GM12891 (cell line): ENCODE measurements around the gene FBXO44.

Experiments used
- DNase-seq: peaks from one replicate; pipeline ENCODE4 v3.0.0; 2011; ENCODE audit warnings: low spot score; ENCODE audit not compliant: insufficient read length
- FAIRE-seq: peaks from 2 replicates; lab custom pipeline; 2011; peaks lifted over from hg19 to GRCh38; lab: Jason Lieb, UNC
- PAX5 ChIP-seq: IDR thresholded peaks from 2 replicates; pipeline ENCODE4 v1.6.1; 2011; ENCODE audit warnings: low read length, moderate library complexity, mild to moderate bottlenecking; ENCODE audit not compliant: insufficient read depth, severe bottlenecking
- POLR2A ChIP-seq: IDR thresholded peaks from 2 replicates; pipeline ENCODE4 v1.6.1; 2011; ENCODE audit warnings: low read depth, low read length, control low read depth
- POLR2AphosphoS5 ChIP-seq: IDR thresholded peaks from 2 replicates; pipeline ENCODE4 v1.6.1; 2011; ENCODE audit warnings: low read depth, low read length, control low read depth
- POU2F2 ChIP-seq: IDR thresholded peaks from 2 replicates; pipeline ENCODE4 v1.6.1; 2011; ENCODE audit warnings: low read depth, mild to moderate bottlenecking, control low read depth, low read length, moderate library complexity
- SPI1 ChIP-seq: IDR thresholded peaks from 2 replicates; pipeline ENCODE4 v1.6.1; 2011; ENCODE audit warnings: low read depth, low read length, control low read depth
- TAF1 ChIP-seq: IDR thresholded peaks from 2 replicates; pipeline ENCODE4 v1.6.1; 2011; ENCODE audit warnings: low read depth, low read length, control low read depth

The FBXO44 gene

GRCh38 chr1:11647333-11647732 lies 7.3 kb upstream of the FBXO44 start:
- FAIRE-seq, result no peak
- DNase-seq, result no peak
- TF ChIP-seq PAX5 (no peak), POLR2A (no peak), POLR2AphosphoS5 (no peak)

- no peak for FAIRE-seq
- no peak for DNase-seq
- TF ChIP-seq PAX5 (no peak), POLR2AphosphoS5 (no peak)
Observed at GRCh38 chr1:11648039-11648438, 6.6 kb upstream of the FBXO44 start.

GRCh38 chr1:11648732-11649158 lies 5.9 kb upstream of the FBXO44 start:
- TF ChIP-seq SPI1 (no peak), POU2F2 (no peak), TAF1 (no peak), POLR2AphosphoS5 (no peak), POLR2A (no peak), PAX5 (no peak)
- DNase-seq (no peak), FAIRE-seq (no peak)

GRCh38 chr1:11649237-11649623 lies 5.4 kb upstream of the FBXO44 start:
- DNase-seq, result no peak
- TF ChIP-seq POLR2A, result no peak
- TF ChIP-seq PAX5, result no peak
- TF ChIP-seq POU2F2, result no peak
- TF ChIP-seq SPI1, result no peak
- no peak for TF ChIP-seq POLR2AphosphoS5
- TF ChIP-seq TAF1, result no peak
- no peak for FAIRE-seq

- DNase-seq (no peak), FAIRE-seq (no peak)
- no peak for TF ChIP-seq PAX5
- TF ChIP-seq TAF1, result no peak
- TF ChIP-seq POLR2AphosphoS5, result no peak
- no peak for TF ChIP-seq POU2F2
Observed at GRCh38 chr1:11649624-11650330, 4.9 kb upstream of the FBXO44 start.

- FAIRE-seq, result peak; percentile 92
- DNase-seq, result peak; percentile 70
- TF ChIP-seq POLR2A (no peak), POLR2AphosphoS5 (no peak), PAX5 (no peak), SPI1 (no peak), TAF1 (no peak), POU2F2 (no peak)
Observed at GRCh38 chr1:11650331-11650991, 4.2 kb upstream of the FBXO44 start.

GRCh38 chr1:11651017-11651416 lies 3.7 kb upstream of the FBXO44 start:
- TF ChIP-seq POLR2AphosphoS5 (no peak), POLR2A (no peak), SPI1 (no peak), TAF1 (no peak), POU2F2 (no peak), PAX5 (no peak)
- no peak for FAIRE-seq
- no peak for DNase-seq

- FAIRE-seq (no peak), DNase-seq (no peak)
- TF ChIP-seq POLR2AphosphoS5, result no peak
Observed at GRCh38 chr1:11652203-11652780, 2.4 kb upstream of the FBXO44 start.

GRCh38 chr1:11653101-11653860 lies 1.4 kb upstream of the FBXO44 start:
- DNase-seq (no peak), FAIRE-seq (no peak)
- TF ChIP-seq PAX5 (no peak), TAF1 (no peak), POLR2AphosphoS5 (no peak), POLR2A (no peak), SPI1 (no peak)

GRCh38 chr1:11653861-11654136 lies 878 bp upstream of the FBXO44 start:
- no peak for DNase-seq
- TF ChIP-seq POLR2AphosphoS5 (no peak), SPI1 (no peak), POLR2A (no peak), TAF1 (no peak), POU2F2 (no peak), PAX5 (no peak)

More at GRCh38 chr1:11653861-11654136, 878 bp upstream of the FBXO44 start:
- FAIRE-seq, result no peak
